ENCODE data around the gene SPIN3. TPM values are rescaled to one million over a fixed set of nuclear protein-coding genes. Genes with fewer than 3 reads are reported as not detected.

Gene SPIN3
- total and polyA plus RNA-seq, 2 of the 8 experiments (the other 6 are each of a cell fraction or from before 2014, with no cell fraction given) = 9.1 to 13.3 TPM

- H2BK12ac ChIP-seq (ENCODE audit: low read depth, low read length) = no peak overlapping the region
- no peaks in the 10 kb centered on the region for H3K9me3 ChIP-seq (ENCODE audit: insufficient read depth in 2 of 2, low read depth in 1 of 2, low read length in 1 of 2)
- H3K23me2 ChIP-seq (ENCODE audit: low read depth, low read length) = no peaks in the 10 kb centered on the region
- WGBS, 2 experiments (ENCODE audit: extremely low coverage in 1 of 2, insufficient coverage in 1 of 2, insufficient read length in 1 of 2, insufficient replicate concordance in 2 of 2, low coverage in 1 of 2, low lambda C conversion rate in 2 of 2, missing lambda C conversion rate in 1 of 2) = 86% methylated on average over 2 of the region's 3 CpGs; no CpG with 5 or more reads in 1 of the 2 experiments
- no peak overlapping the region for H3K27ac ChIP-seq (ENCODE audit: low read depth, low read length)
- H3K9ac ChIP-seq (replicated peaks in 1 of 4; ENCODE audit: extremely low read depth in 1 of 4, low read depth in 3 of 4, low read length in 3 of 4) = no peak overlapping the region
- H3K18ac ChIP-seq (ENCODE audit: extremely low read depth, low read length) = no peak overlapping the region
- TF ChIP-seq SIN3A (conservative IDR thresholded peaks at IDR 0.05 in 1 of 2, IDR thresholded peaks at IDR 0.05 in 1 of 2; ENCODE audit: low read depth in 1 of 2, low read length in 2 of 2) (no peak), GTF2F1 (IDR thresholded peaks at IDR 0.05; ENCODE audit: borderline replicate concordance, low read depth, low read length) (no peak), BCL11A (IDR thresholded peaks at IDR 0.05; ENCODE audit: low read depth in 2 of 2, low read length in 2 of 2) (no peak)
- no peak for FAIRE-seq
- no peak overlapping the region for H2BK120ac ChIP-seq (replicated peaks; ENCODE audit: low read depth, low read length)
- no peak overlapping the region for H3K4me3 ChIP-seq (ENCODE audit: extremely low read depth in 1 of 4, insufficient read depth in 2 of 4, low read depth in 3 of 4, low read length in 4 of 4)
- no peak overlapping the region for H3K4ac ChIP-seq (replicated peaks; ENCODE audit: insufficient read length, low read depth, low read length)
- H3K23ac ChIP-seq (ENCODE audit: insufficient read length) = no peak overlapping the region
- no peak overlapping the region for H2AFZ ChIP-seq (ENCODE audit: low read length)
- H3K4me1 ChIP-seq (replicated peaks in 1 of 4; ENCODE audit: control insufficient read depth in 3 of 4, insufficient read depth in 4 of 4, low read length in 3 of 4) = no peaks in the 10 kb centered on the region
- no peak for DNase-seq (ENCODE audit: low read depth in 1 of 2, low spot score in 2 of 2)
- H4K20me1 ChIP-seq (replicated peaks in 1 of 2; ENCODE audit: control insufficient read depth in 1 of 2, insufficient read depth in 2 of 2, low read length in 2 of 2) = no peaks in the 10 kb centered on the region
- H3K79me2 ChIP-seq (ENCODE audit: control insufficient read depth in 1 of 2, insufficient read depth in 2 of 2, low read length in 2 of 2) = no peaks in the 10 kb centered on the region
- no peak overlapping the region for H2BK5ac ChIP-seq (ENCODE audit: low read depth, low read length)
- H3K36me3 ChIP-seq (ENCODE audit: control insufficient read depth in 2 of 4, insufficient read depth in 4 of 4, low read length in 3 of 4) = no peaks in the 10 kb centered on the region
- no peak overlapping the region for H3K56ac ChIP-seq (replicated peaks; ENCODE audit: insufficient read length, low read depth, low read length)
- H2AK5ac ChIP-seq (ENCODE audit: low read depth, low read length) = no peak overlapping the region
- no peak overlapping the region for H3K4me2 ChIP-seq (ENCODE audit: insufficient read depth in 1 of 2, low read depth in 2 of 2, low read length in 2 of 2)
- POLR2A ChIA-PET (ENCODE audit: partially characterized antibody) = no interaction called here
- no peak overlapping the region for H4K91ac ChIP-seq (replicated peaks; ENCODE audit: insufficient read length, low read length)
- H3K14ac ChIP-seq (ENCODE audit: insufficient read length) = no peak overlapping the region
- CTCF ChIA-PET (ENCODE audit: partially characterized antibody) = interaction anchor here (0.6 kb wide), 1 partner anchor 1211 kb away, joined by 3 read pairs; no protein-coding TSS in a partner anchor
- no peak overlapping the region for H4K5ac ChIP-seq (ENCODE audit: insufficient read length, low read depth, low read length)
- no peak overlapping the region for H2BK15ac ChIP-seq (ENCODE audit: low read length)
- no peaks in the 10 kb centered on the region for H3K27me3 ChIP-seq (replicated peaks in 1 of 4; ENCODE audit: control insufficient read depth in 3 of 4, extremely low read depth in 1 of 4, insufficient read depth in 3 of 4, low read length in 3 of 4)
- no peaks in the 10 kb centered on the region for H3K79me1 ChIP-seq (ENCODE audit: low read depth, low read length)
- no peak overlapping the region for H4K8ac ChIP-seq (ENCODE audit: extremely low read depth, insufficient read depth, low read length)
- no peak overlapping the region for H2BK20ac ChIP-seq (ENCODE audit: low read length)
These were observed 52.1 kb downstream of the SPIN3 start for GRCh38 chrX:56943264-56943663.

Other genes starting within 250 kb of the SPIN3 start
- 12.2 and 12.8 TPM in 2 replicates for gene SPIN2B, start 126.0 kb upstream of the SPIN3 start, total RNA-seq (2021; fragmentation: NEBNext Ultra II Directional; extraction: Animal tissue kit (Norgen Biotek cat#: 25700))
- 5.4 and 7.4 TPM in 2 replicates for gene SPIN2B, start 126.0 kb upstream of the SPIN3 start, polyA plus RNA-seq (2011; rRNA removed)
- 4.2 and 4.5 TPM in 2 replicates for gene SPIN2A, start 141.9 kb upstream of the SPIN3 start, total RNA-seq (2021; fragmentation: NEBNext Ultra II Directional; extraction: Animal tissue kit (Norgen Biotek cat#: 25700))
- gene SPIN2A, start 141.9 kb upstream of the SPIN3 start, polyA plus RNA-seq (2011; rRNA removed) = 2.5 and 3.2 TPM in 2 replicates

Data from H1 (cell line).